HG03439 (cell line): Measurements from ENCODE around the gene PPP1R1C.
A peak's percentile ranks its signal among the peaks of the same experiment; 100 is the strongest.

Experiments
- ATAC-seq: cut with Tn5 transposase; IDR thresholded peaks from one replicate; pipeline ENCODE4 v1.9.1; 2021; ENCODE audit warnings: mild to moderate bottlenecking, moderate library complexity; ENCODE audit not compliant: unreplicated experiment

PPP1R1C gene

GRCh38 chr2:182062329-182062972 is 76.8 kb downstream of the PPP1R1C start:
- no peak for ATAC-seq

GRCh38 chr2:182064019-182064778 is 78.5 kb downstream of the PPP1R1C start:
- no peak for ATAC-seq

- no peak for ATAC-seq
Observed at GRCh38 chr2:182066400-182067087, 80.9 kb downstream of the PPP1R1C start.

- no peak for ATAC-seq
Observed at GRCh38 chr2:182067393-182067792, 81.7 kb downstream of the PPP1R1C start.

- ATAC-seq, result no peak
Observed at GRCh38 chr2:182068811-182069210, 83.2 kb downstream of the PPP1R1C start.

GRCh38 chr2:182069416-182069815 is 83.8 kb downstream of the PPP1R1C start:
- no peak for ATAC-seq

GRCh38 chr2:182069908-182070307 is 84.3 kb downstream of the PPP1R1C start:
- ATAC-seq, result no peak

GRCh38 chr2:182070736-182071135 is 85.1 kb downstream of the PPP1R1C start:
- no peak for ATAC-seq

- no peak for ATAC-seq
Observed at GRCh38 chr2:182072861-182073260, 87.2 kb downstream of the PPP1R1C start.

GRCh38 chr2:182073613-182074012 is 88.0 kb downstream of the PPP1R1C start:
- ATAC-seq, result no peak

- ATAC-seq, result no peak
Observed at GRCh38 chr2:182077023-182077422, 91.4 kb downstream of the PPP1R1C start.

- peak; percentile 70 for ATAC-seq
Observed at GRCh38 chr2:182077448-182078142, 91.9 kb downstream of the PPP1R1C start.

- no peak for ATAC-seq
Observed at GRCh38 chr2:182078988-182079602, 93.4 kb downstream of the PPP1R1C start.

GRCh38 chr2:182080493-182080892 is 94.8 kb downstream of the PPP1R1C start:
- ATAC-seq, result no peak

- no peak for ATAC-seq
Observed at GRCh38 chr2:182081602-182082260, 96.1 kb downstream of the PPP1R1C start.

GRCh38 chr2:182088681-182089320 is 103.1 kb downstream of the PPP1R1C start:
- no peak for ATAC-seq

- ATAC-seq, result no peak
Observed at GRCh38 chr2:182090486-182090885, 104.8 kb downstream of the PPP1R1C start.

- no peak for ATAC-seq
Observed at GRCh38 chr2:182097571-182098164, 112.0 kb downstream of the PPP1R1C start.

- no peak for ATAC-seq
Observed at GRCh38 chr2:182098648-182099047, 113.0 kb downstream of the PPP1R1C start.
